Measurements from ENCODE around the gene VTA1. TPM values are rescaled to one million over a fixed set of nuclear protein-coding genes. Genes with fewer than 3 reads are reported as not detected.

VTA1 gene
- total and polyA plus RNA-seq, 2 of the 8 experiments (the other 6 are each of a cell fraction or from before 2014, with no cell fraction given) = 63.6 to 67.0 TPM

DNA sequence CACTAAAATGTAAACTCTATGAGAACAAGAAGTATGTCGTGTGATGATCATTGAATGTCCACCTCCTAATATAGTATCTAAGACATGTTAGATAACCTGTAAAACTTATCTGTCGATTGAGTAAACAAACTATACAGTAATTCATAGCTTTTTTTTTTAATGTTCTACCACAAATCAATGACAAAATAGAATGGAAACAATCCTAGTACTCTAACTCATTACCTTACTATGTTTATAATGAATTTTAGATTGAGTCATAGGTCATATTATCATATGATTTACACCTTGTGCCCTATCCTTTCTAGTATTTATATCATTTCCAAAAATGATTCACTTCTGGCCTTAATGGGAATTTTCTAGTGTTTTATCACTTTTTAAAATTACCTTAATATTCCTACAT is 6.1 kb downstream of the VTA1 start:
- H2AK5ac ChIP-seq (ENCODE audit: low read depth, low read length) = no peak overlapping the region
- no peak overlapping the region for H2BK15ac ChIP-seq (ENCODE audit: low read length)
- no peak overlapping the region for H3K23ac ChIP-seq (ENCODE audit: insufficient read length)
- no peak overlapping the region for H3K4me3 ChIP-seq (ENCODE audit: extremely low read depth in 1 of 4, insufficient read depth in 2 of 4, low read depth in 3 of 4, low read length in 4 of 4)
- peaks cover 0 to 93% of the 10 kb centered on the region in 2 experiments for H3K79me2 ChIP-seq (ENCODE audit: control insufficient read depth in 1 of 2, insufficient read depth in 2 of 2, low read length in 2 of 2)
- no peak overlapping the region for H3K27ac ChIP-seq (ENCODE audit: low read depth, low read length)
- H4K91ac ChIP-seq (replicated peaks; ENCODE audit: insufficient read length, low read length) = no peak overlapping the region
- no peak overlapping the region for H2BK20ac ChIP-seq (ENCODE audit: low read length)
- no peaks in the 10 kb centered on the region for H3K36me3 ChIP-seq (ENCODE audit: control insufficient read depth in 2 of 4, insufficient read depth in 4 of 4, low read length in 3 of 4)
- H4K5ac ChIP-seq (ENCODE audit: insufficient read length, low read depth, low read length) = no peak overlapping the region
- FAIRE-seq (no peak), DNase-seq (ENCODE audit: low read depth in 1 of 2, low spot score in 2 of 2) (no peak)
- H3K23me2 ChIP-seq (ENCODE audit: low read depth, low read length) = no peaks in the 10 kb centered on the region
- peaks cover 0 to 8% (median 1%) of the 10 kb centered on the region in 4 experiments; a peak in 4 of 7 replicates for H3K4me1 ChIP-seq (replicated peaks in 1 of 4; ENCODE audit: control insufficient read depth in 3 of 4, insufficient read depth in 4 of 4, low read length in 3 of 4)
- WGBS, 2 experiments (ENCODE audit: extremely low coverage in 1 of 2, insufficient coverage in 1 of 2, insufficient read length in 1 of 2, insufficient replicate concordance in 2 of 2, low coverage in 1 of 2, low lambda C conversion rate in 2 of 2, missing lambda C conversion rate in 1 of 2) = 84% methylated on average over 2 of the region's 2 CpGs; no CpG with 5 or more reads in 1 of the 2 experiments
- ChIA-PET POLR2A (ENCODE audit: partially characterized antibody) (no interaction called here), CTCF (ENCODE audit: partially characterized antibody) (interaction anchor here (0.6 kb wide), 1 partner anchor 503 kb away, joined by 3 read pairs; no protein-coding TSS in a partner anchor)
- TF ChIP-seq YY1 (IDR thresholded peaks at IDR 0.05; ENCODE audit: low read depth, low read length) = no peak
- no peak for TF ChIP-seq SP1 (IDR thresholded peaks at IDR 0.05; ENCODE audit: low read depth, low read length)
- TF ChIP-seq POU5F1 (IDR thresholded peaks at IDR 0.05; ENCODE audit: low read depth, low read length) = no peak
- no peak for TF ChIP-seq ZNF274 (IDR thresholded peaks at IDR 0.05; ENCODE audit: borderline replicate concordance, extremely low read depth, low read length)
- no peak for TF ChIP-seq CREB1 (IDR thresholded peaks at IDR 0.05)
- TF ChIP-seq SRF (IDR thresholded peaks at IDR 0.05; ENCODE audit: low read depth, low read length) = no peak
- TF ChIP-seq KDM1A (IDR thresholded peaks at IDR 0.05; ENCODE audit: borderline replicate concordance, low read length) = no peak
- TF ChIP-seq RBBP5 (IDR thresholded peaks at IDR 0.05; ENCODE audit: borderline replicate concordance, low read depth, low read length) = no peak
- no peak for TF ChIP-seq GTF2F1 (IDR thresholded peaks at IDR 0.05; ENCODE audit: borderline replicate concordance, low read depth, low read length)
- TF ChIP-seq, protein P1, sequence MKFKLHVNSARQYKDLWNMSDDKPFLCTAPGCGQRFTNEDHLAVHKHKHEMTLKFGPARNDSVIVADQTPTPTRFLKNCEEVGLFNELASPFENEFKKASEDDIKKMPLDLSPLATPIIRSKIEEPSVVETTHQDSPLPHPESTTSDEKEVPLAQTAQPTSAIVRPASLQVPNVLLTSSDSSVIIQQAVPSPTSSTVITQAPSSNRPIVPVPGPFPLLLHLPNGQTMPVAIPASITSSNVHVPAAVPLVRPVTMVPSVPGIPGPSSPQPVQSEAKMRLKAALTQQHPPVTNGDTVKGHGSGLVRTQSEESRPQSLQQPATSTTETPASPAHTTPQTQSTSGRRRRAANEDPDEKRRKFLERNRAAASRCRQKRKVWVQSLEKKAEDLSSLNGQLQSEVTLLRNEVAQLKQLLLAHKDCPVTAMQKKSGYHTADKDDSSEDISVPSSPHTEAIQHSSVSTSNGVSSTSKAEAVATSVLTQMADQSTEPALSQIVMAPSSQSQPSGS (IDR thresholded peaks at IDR 0.05; ENCODE audit: low read length) = no peak
- no peak for TF ChIP-seq NANOG (IDR thresholded peaks at IDR 0.05; ENCODE audit: insufficient read depth, low read depth, low read length, poor library complexity, severe bottlenecking)
- TF ChIP-seq, protein P2, sequence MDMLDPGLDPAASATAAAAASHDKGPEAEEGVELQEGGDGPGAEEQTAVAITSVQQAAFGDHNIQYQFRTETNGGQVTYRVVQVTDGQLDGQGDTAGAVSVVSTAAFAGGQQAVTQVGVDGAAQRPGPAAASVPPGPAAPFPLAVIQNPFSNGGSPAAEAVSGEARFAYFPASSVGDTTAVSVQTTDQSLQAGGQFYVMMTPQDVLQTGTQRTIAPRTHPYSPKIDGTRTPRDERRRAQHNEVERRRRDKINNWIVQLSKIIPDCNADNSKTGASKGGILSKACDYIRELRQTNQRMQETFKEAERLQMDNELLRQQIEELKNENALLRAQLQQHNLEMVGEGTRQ (IDR thresholded peaks at IDR 0.05; ENCODE audit: low read length) = no peak
- H3K18ac ChIP-seq (ENCODE audit: extremely low read depth, low read length) = no peak overlapping the region
- no peak overlapping the region for H2BK12ac ChIP-seq (ENCODE audit: low read depth, low read length)
- no peaks in the 10 kb centered on the region for H3K27me3 ChIP-seq (replicated peaks in 1 of 4; ENCODE audit: control insufficient read depth in 3 of 4, extremely low read depth in 1 of 4, insufficient read depth in 3 of 4, low read length in 3 of 4)
- no peaks in the 10 kb centered on the region for H3K9me3 ChIP-seq (ENCODE audit: insufficient read depth in 2 of 2, low read depth in 1 of 2, low read length in 1 of 2)
- H3K4me2 ChIP-seq (ENCODE audit: insufficient read depth in 1 of 2, low read depth in 2 of 2, low read length in 2 of 2) = no peak overlapping the region
- H3K56ac ChIP-seq (replicated peaks; ENCODE audit: insufficient read length, low read depth, low read length) = no peak overlapping the region
- no peak overlapping the region for H2AFZ ChIP-seq (ENCODE audit: low read length)
- H4K8ac ChIP-seq (ENCODE audit: extremely low read depth, insufficient read depth, low read length) = no peak overlapping the region
- no peak overlapping the region for H3K4ac ChIP-seq (replicated peaks; ENCODE audit: insufficient read length, low read depth, low read length)
- H3K79me1 ChIP-seq (ENCODE audit: low read depth, low read length) = no peaks in the 10 kb centered on the region
- no peaks in the 10 kb centered on the region for H4K20me1 ChIP-seq (replicated peaks in 1 of 2; ENCODE audit: control insufficient read depth in 1 of 2, insufficient read depth in 2 of 2, low read length in 2 of 2)
- H2BK120ac ChIP-seq (replicated peaks; ENCODE audit: low read depth, low read length) = no peak overlapping the region
- H3K14ac ChIP-seq (ENCODE audit: insufficient read length) = no peak overlapping the region
- H3K9ac ChIP-seq (replicated peaks in 1 of 4; ENCODE audit: extremely low read depth in 1 of 4, low read depth in 3 of 4, low read length in 3 of 4) = no peak overlapping the region
- H2BK5ac ChIP-seq (ENCODE audit: low read depth, low read length) = no peak overlapping the region

Measured in H1 (cell line).